SK-N-SH (cell line): ENCODE measurements around the gene IFI27L1. TPM values are rescaled to one million over a fixed set of nuclear protein-coding genes. Genes with fewer than 3 reads are reported as not detected.

Source experiments
- CTCF ChIA-PET: fragments of 300-600, 350-600 bp; formaldehyde crosslinking; extraction: SDS; loops from one replicate; lab custom pipeline; 2021; lab: Yijun Ruan, JAX
- POLR2A ChIA-PET: fragments of 350-600 bp; sonication (Branson Sonifier 250); formaldehyde crosslinking; extraction: SDS; loops from one replicate; lab custom pipeline; 2020; ENCODE audit warnings: antibody characterized with exemption, inconsistent platforms; lab: Yijun Ruan, JAX
- DNase-seq: peaks from one replicate; pipeline ENCODE4 v3.0.0; 2012
- H2AFZ ChIP-seq: fragments of 200-600 bp; sonication (generic); 2 replicates; pipeline ENCODE4 v1.8.1; 2016; ENCODE audit warnings: antibody characterized with exemption, mild to moderate bottlenecking, low read depth
- H3F3A ChIP-seq: fragments of 200-600 bp; sonication (generic); replicated peaks from 2 replicates; pipeline ENCODE3; 2016; ENCODE audit warnings: antibody characterized with exemption, mild to moderate bottlenecking; ENCODE audit not compliant: insufficient read depth
- H3K27ac ChIP-seq, 2 experiments: fragments of 200-500 bp in 1 of 2; fragments of 200-600 bp in 1 of 2; sonication (Bioruptor generic) in 1 of 2; sonication (generic), shearing (Covaris generic) in 1 of 2; 2 replicates each; pipeline versions ENCODE4 v1.5.1 to v1.6.1; 2014 to 2016; ENCODE audit warnings: low read depth in 2 of 2, inconsistent platforms in 1 of 2, low read length in 1 of 2, mild to moderate bottlenecking in 1 of 2, mixed read lengths in 1 of 2
- H3K27me3 ChIP-seq: fragments of 200-600 bp; sonication (generic), shearing (Covaris generic); 2 replicates; pipeline ENCODE4 v1.6.1; 2016; ENCODE audit warnings: mixed run types; ENCODE audit not compliant: insufficient read depth
- H3K36me3 ChIP-seq, 2 experiments: fragments of 200-500 bp in 1 of 2; fragments of 200-600 bp in 1 of 2; sonication (Bioruptor generic) in 1 of 2; sonication (generic) in 1 of 2; replicated peaks in 1 of 2; 2 replicates each; pipeline versions ENCODE3 to v1.5.1; 2014 to 2016; ENCODE audit warnings: low read length in 1 of 2, mild to moderate bottlenecking in 1 of 2; ENCODE audit not compliant: insufficient read depth in 2 of 2, control insufficient read depth in 1 of 2
- H3K4me1 ChIP-seq, 2 experiments: fragments of 200-500 bp in 1 of 2; fragments of 200-600 bp in 1 of 2; sonication (Bioruptor generic) in 1 of 2; sonication (generic), shearing (Covaris generic) in 1 of 2; 2 replicates each; pipeline versions ENCODE4 v1.5.1 to v1.6.1; 2014 to 2016; ENCODE audit warnings: low read depth in 1 of 2, low read length in 1 of 2, mixed run types in 1 of 2; ENCODE audit not compliant: insufficient read depth in 2 of 2, control insufficient read depth in 1 of 2
- H3K4me2 ChIP-seq: fragments of 200-600 bp; sonication (generic), shearing (Covaris generic); 2 replicates; pipeline ENCODE4 v1.6.1; 2017; ENCODE audit warnings: mixed run types
- H3K4me3 ChIP-seq, 2 experiments: fragments of 200-500 bp in 1 of 2; fragments of 200-600 bp in 1 of 2; sonication (Bioruptor generic) in 1 of 2; sonication (generic), shearing (Covaris generic) in 1 of 2; 2 replicates each; pipeline versions ENCODE4 v1.5.1 to v1.8.1; 2014 to 2016; ENCODE audit warnings: low read depth in 2 of 2, inconsistent platforms in 1 of 2, low read length in 1 of 2, mild to moderate bottlenecking in 1 of 2, mixed read lengths in 1 of 2, moderate library complexity in 1 of 2
- H3K79me2 ChIP-seq: fragments of 200-600 bp; sonication (generic); 2 replicates; pipeline ENCODE4 v1.8.1; 2017; ENCODE audit warnings: mild to moderate bottlenecking; ENCODE audit not compliant: insufficient read depth
- H3K9ac ChIP-seq: fragments of 200-600 bp; sonication (generic); 2 replicates; pipeline ENCODE4 v1.6.1; 2017; ENCODE audit warnings: mixed run types
- H3K9me2 ChIP-seq: fragments of 200-600 bp; sonication (generic); 2 replicates; pipeline ENCODE4 v1.6.1; 2017; ENCODE audit warnings: mixed run types
- H3K9me3 ChIP-seq: fragments of 200-600 bp; sonication (generic); 2 replicates; pipeline ENCODE4 v1.6.1; 2017; ENCODE audit warnings: mixed run types, mild to moderate bottlenecking, moderate library complexity
- H4K20me1 ChIP-seq: fragments of 200-600 bp; sonication (generic); 2 replicates; pipeline ENCODE4 v1.6.1; 2017; ENCODE audit warnings: mild to moderate bottlenecking, mixed run types; ENCODE audit not compliant: insufficient read depth
- FOXJ3 ChIP-seq: sonication (generic); formaldehyde crosslinking; IDR thresholded peaks from 2 replicates; pipeline ENCODE4 v1.5.1; 2020; ENCODE audit warnings: mild to moderate bottlenecking, missing genetic modification reagents
- FOXM1 ChIP-seq: IDR thresholded peaks from 2 replicates; pipeline ENCODE4 v1.4.0; 2012; ENCODE audit warnings: low read depth, mild to moderate bottlenecking
- GABPA ChIP-seq: IDR thresholded peaks from 2 replicates; pipeline ENCODE4 v1.4.0; 2012; ENCODE audit warnings: low read depth, mild to moderate bottlenecking
- JUND ChIP-seq: IDR thresholded peaks from 2 replicates; pipeline ENCODE4 v1.4.0; 2012
- MEF2A ChIP-seq: IDR thresholded peaks from 2 replicates; pipeline ENCODE4 v1.4.0; 2012; ENCODE audit warnings: low read depth, borderline replicate concordance
- NFIC ChIP-seq: IDR thresholded peaks from 2 replicates; pipeline ENCODE4 v1.4.0; 2012; ENCODE audit warnings: borderline replicate concordance
- POLR2AphosphoS5 ChIP-seq: IDR thresholded peaks from 2 replicates; pipeline ENCODE4 v1.6.1; 2012; ENCODE audit warnings: low read depth, low read length
- SIN3A ChIP-seq: IDR thresholded peaks from 2 replicates; pipeline ENCODE4 v1.6.1; 2012; ENCODE audit warnings: low read depth, mild to moderate bottlenecking, low read length, moderate library complexity, borderline replicate concordance
- TAF1 ChIP-seq: IDR thresholded peaks from 2 replicates; pipeline ENCODE4 v1.6.1; 2012; ENCODE audit warnings: low read depth, mild to moderate bottlenecking, low read length, moderate library complexity, borderline replicate concordance
- WGBS: methylation state at CpG from one replicate; pipeline ENCODE4 v1.1.6; 2017; ENCODE audit warnings: low lambda C conversion rate; 5-methylcytosine and 5-hydroxymethylcytosine counted together
- polyA plus RNA-seq, 3 experiments: library from polyadenylated mRNA; depleted of rRNA; stranded (reverse); fragments of >200 nt; gene quantifications; 2 replicates each; pipeline ENCODE4 v1.2.3, GENCODE V29; 2012
- TF ChIP-seq, protein P1 (sequence below): fragments of 200-600 bp; sonication (generic); IDR thresholded peaks from 2 replicates; pipeline ENCODE4 v1.6.1; 2017; ENCODE audit warnings: antibody characterized with exemption, mild to moderate bottlenecking, moderate library complexity
- TF ChIP-seq, protein P2 (sequence below): IDR thresholded peaks from 2 replicates; pipeline ENCODE4; 2012

Gene IFI27L1
- polyA plus RNA-seq, 1 of the 3 experiments (the other 2 are of a cell fraction), result 35.3 TPM

DNA sequence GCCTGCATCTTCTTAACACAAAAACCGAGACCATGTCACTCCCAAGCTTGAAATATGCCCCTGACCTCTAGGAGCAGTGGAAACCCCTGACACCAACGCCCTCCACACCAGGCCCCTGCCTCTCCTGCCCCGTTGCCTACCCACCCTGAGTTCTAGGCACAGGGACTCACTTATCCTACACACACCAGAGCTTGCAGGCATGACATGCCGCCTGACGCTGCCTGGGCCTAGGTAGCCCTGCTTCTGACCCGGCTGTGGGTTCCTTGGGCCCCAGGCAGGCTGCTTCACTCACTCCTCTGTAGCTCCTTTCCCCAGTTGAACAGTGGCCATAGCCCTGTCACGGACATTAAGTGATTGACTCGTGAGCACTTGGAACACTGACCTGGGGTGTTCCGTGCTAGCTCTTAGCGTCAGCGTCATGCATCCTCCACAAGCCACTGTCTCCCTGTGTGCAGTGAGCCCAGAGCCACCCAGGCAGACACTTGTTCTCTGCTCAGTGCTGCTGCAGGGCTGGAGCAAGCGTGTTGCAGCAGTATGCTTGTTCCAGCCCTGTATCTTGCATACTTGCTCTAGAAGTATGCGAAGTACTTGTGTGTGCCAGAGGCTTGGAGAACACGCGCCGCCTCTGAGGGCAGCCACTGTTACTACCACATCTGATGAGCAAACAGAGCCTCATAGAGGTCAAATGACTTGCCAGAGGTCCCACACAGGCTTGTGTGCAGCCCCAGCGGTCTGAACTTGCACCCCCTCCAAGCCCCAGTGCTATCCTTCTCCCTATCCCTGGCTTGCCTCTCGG, 39.4 kb upstream of the IFI27L1 start:
- Histone ChIP-seq H3K9ac (no peak overlapping the region), H3K4me2 (no peak overlapping the region), H3K9me3 (no peaks in the 10 kb centered on the region), H3K9me2 (no peaks in the 10 kb centered on the region), H3K4me3 (no peak overlapping the region), H3K36me3 (peaks cover 3 to 34% of the 10 kb centered on the region in 2 experiments), H3K4me1 (peaks cover 0 to under 1% of the 10 kb centered on the region in 2 experiments; a peak in 1 of 4 replicates), H3F3A (no peaks in the 10 kb centered on the region), H3K79me2 (no peaks in the 10 kb centered on the region), H2AFZ (no peak overlapping the region), H4K20me1 (no peaks in the 10 kb centered on the region), H3K27me3 (no peaks in the 10 kb centered on the region), H3K27ac (no peak overlapping the region)
- DNase-seq, result no peak
- ChIA-PET CTCF (interaction anchor here (1.3 to 10.8 kb wide), 4 partner anchors 10 to 138 kb away, joined by 3 to 132 read pairs (median 7); no protein-coding TSS in a partner anchor), POLR2A (no interaction called here)
- 89% methylated on average over 17 of the region's 18 CpGs for WGBS
- TF ChIP-seq SIN3A, result no peak
- no peak for TF ChIP-seq NFIC
- no peak for TF ChIP-seq MEF2A
- no peak for TF ChIP-seq TAF1
- TF ChIP-seq FOXJ3 (CRISPR knock-in tag), result no peak
- TF ChIP-seq POLR2AphosphoS5, result no peak
- no peak for TF ChIP-seq GABPA
- TF ChIP-seq, protein P1, sequence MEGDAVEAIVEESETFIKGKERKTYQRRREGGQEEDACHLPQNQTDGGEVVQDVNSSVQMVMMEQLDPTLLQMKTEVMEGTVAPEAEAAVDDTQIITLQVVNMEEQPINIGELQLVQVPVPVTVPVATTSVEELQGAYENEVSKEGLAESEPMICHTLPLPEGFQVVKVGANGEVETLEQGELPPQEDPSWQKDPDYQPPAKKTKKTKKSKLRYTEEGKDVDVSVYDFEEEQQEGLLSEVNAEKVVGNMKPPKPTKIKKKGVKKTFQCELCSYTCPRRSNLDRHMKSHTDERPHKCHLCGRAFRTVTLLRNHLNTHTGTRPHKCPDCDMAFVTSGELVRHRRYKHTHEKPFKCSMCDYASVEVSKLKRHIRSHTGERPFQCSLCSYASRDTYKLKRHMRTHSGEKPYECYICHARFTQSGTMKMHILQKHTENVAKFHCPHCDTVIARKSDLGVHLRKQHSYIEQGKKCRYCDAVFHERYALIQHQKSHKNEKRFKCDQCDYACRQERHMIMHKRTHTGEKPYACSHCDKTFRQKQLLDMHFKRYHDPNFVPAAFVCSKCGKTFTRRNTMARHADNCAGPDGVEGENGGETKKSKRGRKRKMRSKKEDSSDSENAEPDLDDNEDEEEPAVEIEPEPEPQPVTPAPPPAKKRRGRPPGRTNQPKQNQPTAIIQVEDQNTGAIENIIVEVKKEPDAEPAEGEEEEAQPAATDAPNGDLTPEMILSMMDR, result no peak
- TF ChIP-seq, protein P2, sequence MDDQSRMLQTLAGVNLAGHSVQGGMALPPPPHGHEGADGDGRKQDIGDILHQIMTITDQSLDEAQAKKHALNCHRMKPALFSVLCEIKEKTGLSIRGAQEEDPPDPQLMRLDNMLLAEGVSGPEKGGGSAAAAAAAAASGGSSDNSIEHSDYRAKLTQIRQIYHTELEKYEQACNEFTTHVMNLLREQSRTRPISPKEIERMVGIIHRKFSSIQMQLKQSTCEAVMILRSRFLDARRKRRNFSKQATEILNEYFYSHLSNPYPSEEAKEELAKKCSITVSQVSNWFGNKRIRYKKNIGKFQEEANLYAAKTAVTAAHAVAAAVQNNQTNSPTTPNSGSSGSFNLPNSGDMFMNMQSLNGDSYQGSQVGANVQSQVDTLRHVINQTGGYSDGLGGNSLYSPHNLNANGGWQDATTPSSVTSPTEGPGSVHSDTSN, result no peak

DNA sequence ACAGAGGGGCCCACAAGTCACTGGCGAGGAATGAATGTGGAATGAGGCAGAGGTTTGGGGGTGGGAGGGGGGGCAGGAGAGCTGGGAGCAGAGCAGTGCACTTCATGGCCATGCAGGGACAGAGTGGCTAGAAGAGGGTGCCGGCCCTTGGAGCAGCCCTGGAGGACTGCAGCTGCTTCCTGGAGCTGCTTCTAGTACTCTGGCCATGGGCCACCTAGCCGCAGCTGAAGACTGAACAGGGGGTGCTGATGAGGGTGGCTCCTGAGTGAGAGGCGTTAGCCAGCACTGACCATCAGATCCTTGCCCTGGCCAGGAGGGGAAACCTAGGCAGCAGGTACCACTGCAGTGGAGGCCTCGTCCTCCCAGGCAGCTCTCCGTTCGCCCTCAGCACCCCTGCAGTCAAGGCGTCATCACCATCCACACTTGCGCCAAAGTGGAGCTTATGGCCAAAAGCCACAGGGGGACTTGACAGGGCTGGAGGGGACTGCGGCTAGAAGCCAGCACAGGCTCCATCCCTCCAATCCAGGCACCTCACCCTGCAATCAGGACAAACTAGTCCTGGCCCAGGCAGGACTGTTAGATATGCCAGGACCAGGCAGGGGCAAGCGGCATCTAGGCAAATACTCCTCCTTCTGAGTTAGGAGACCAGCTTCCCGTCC, 38.5 kb upstream of the IFI27L1 start:
- WGBS, result 89% methylated on average over 4 of the region's 12 CpGs
- H3K9me3 ChIP-seq, result no peaks in the 10 kb centered on the region
- H3K27me3 ChIP-seq, result no peaks in the 10 kb centered on the region
- H3K27ac ChIP-seq, result no peak overlapping the region
- TF ChIP-seq FOXM1 (no peak), JUND (no peak)
- TF ChIP-seq, protein P1, result no peak
- H4K20me1 ChIP-seq, result no peaks in the 10 kb centered on the region
- no peak overlapping the region for H2AFZ ChIP-seq
- no peak for DNase-seq
- CTCF ChIA-PET, result interaction anchor here (1.2 to 2.5 kb wide), 4 partner anchors 9 to 138 kb away, joined by 6 to 8 read pairs (median 6); no protein-coding TSS in a partner anchor
- H3K4me2 ChIP-seq, result no peak overlapping the region
- no peak overlapping the region for H3K9ac ChIP-seq
- H3F3A ChIP-seq, result no peaks in the 10 kb centered on the region
- H3K36me3 ChIP-seq, result peaks cover 3 to 42% of the 10 kb centered on the region in 2 experiments
- no peaks in the 10 kb centered on the region for H3K9me2 ChIP-seq
- H3K4me3 ChIP-seq, result no peak overlapping the region
- H3K79me2 ChIP-seq, result no peaks in the 10 kb centered on the region
- POLR2A ChIA-PET, result no interaction called here
- H3K4me1 ChIP-seq, result no peaks in the 10 kb centered on the region
